Measurements from ENCODE around the gene CRTAP.
"Not testable (repeated sequence)": the region's sequence is repeated elsewhere in the genome, so short reads cannot be mapped to it uniquely, and the experiment has no call there.

Gene CRTAP

DNA sequence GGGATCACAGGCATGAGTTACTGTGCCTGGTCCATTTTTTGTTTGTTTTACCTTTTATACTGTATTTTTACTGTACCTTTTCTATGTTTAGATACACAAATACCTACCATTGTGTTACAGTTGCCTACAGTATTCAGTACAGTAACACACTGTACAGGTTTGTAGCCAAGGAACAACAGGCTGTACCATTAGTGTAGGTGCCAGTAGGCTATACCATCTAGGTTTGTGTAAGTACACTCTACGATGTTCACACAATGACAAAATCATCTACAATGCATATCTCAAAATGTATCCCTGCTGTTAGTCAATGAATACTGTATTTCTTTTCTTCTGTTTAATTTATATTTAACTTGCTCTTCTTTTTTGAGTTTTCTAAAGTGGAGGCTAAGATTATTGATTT, 67.8 kb downstream of the CRTAP start:
- not testable (repeated sequence) for DNase-seq

DNA sequence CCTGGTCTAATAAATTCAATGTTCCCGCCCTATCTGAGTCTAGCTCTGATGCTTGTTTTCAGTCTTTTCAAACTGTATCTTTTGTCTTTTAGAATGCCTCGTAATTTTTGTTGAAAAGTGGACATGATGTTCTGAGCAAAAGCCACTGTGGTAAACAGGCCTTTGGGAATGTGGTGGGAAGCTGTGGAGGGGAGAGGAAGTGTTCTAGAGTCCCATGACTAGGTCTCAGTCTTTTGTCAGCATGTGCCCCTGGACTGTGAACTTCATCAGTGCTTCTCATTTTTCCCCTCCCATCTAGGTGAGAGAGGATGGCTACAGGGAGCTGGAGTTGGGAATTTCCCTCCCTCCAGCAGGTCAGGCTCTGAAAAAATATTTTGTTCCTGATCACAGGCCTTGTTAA, 71.0 kb downstream of the CRTAP start:
- no peak for DNase-seq

GRCh38 chr3:33186524-33187367, 72.9 kb downstream of the CRTAP start:
- no peak for DNase-seq

GRCh38 chr3:33187368-33187634, 73.5 kb downstream of the CRTAP start:
- DNase-seq = no peak

DNA sequence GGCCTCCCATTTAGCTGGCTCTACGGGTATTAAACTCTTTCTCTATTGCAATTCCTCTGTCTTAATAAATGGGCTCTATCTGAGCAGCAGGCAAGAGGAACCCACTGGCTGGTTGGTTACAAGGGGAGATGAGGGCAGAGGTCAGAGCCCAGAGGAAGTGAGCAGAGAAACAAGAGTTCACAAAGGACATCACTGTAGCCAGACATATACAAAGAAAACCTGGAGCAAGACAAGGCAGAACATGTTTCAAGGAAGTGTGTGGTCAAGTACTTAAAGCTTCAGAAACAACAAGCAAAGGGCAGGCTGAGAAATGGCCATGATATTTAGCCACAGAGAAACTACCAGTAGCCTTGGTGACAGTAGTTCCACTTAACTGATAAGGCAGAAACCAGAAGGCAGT, 80.5 kb downstream of the CRTAP start:
- no peak for DNase-seq

- no peak for DNase-seq
These were observed 82.7 kb downstream of the CRTAP start for GRCh38 chr3:33196538-33196937.

All from NCI-H1092 treated with DMSO at 0.1 percent for 48 hours (cell line).